ENCODE data around the gene RNASE8. TPM values are rescaled to one million over a fixed set of nuclear protein-coding genes. Genes with fewer than 3 reads are reported as not detected.

The RNASE8 gene
- total RNA-seq, 2 donors from 2014 or later = not detected

DNA sequence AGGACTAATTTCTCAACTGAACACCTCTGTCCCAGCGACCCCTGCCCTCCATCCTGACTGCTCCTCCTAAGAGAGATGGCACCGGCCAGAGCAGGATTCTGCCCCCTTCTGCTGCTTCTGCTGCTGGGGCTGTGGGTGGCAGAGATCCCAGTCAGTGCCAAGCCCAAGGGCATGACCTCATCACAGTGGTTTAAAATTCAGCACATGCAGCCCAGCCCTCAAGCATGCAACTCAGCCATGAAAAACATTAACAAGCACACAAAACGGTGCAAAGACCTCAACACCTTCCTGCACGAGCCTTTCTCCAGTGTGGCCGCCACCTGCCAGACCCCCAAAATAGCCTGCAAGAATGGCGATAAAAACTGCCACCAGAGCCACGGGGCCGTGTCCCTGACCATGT is 14.7 kb upstream of the RNASE8 start:
- Histone ChIP-seq H3K4me3 (no peak overlapping the region), H3K36me3 (no peaks in the 10 kb centered on the region), H3K27me3 (no peaks in the 10 kb centered on the region), H3K9me3 (no peaks in the 10 kb centered on the region), H3K4me1 (peaks cover 0 to 50% of the 10 kb centered on the region in 2 donors), H3K27ac (no peak overlapping the region)
- DNase-seq (ENCODE audit: low spot score) = no peak
- no peak for TF ChIP-seq CTCF (IDR thresholded peaks at IDR 0.05)

DNA sequence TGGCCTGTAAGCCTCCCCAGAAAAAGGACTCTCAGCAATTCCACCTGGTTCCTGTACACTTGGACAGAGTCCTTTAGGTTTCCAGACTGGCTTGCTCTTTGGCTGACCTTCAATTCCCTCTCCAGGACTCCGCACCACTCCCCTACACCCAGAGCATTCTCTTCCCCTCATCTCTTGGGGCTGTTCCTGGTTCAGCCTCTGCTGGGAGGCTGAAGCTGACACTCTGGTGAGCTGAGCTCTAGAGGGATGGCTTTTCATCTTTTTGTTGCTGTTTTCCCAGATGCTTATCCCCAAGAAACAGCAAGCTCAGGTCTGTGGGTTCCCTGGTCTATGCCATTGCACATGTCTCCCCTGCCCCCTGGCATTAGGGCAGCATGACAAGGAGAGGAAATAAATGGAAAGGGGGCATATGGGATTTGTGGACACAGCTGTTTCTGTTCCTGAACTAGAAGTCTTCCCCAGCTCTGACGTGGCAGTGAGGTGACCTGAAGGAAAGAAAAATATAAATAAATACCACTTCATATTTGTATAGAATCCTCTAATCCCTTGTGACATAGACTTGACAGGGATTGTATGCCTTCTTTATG is 14.1 kb upstream of the RNASE8 start:
- DNase-seq (ENCODE audit: low spot score) = no peak
- TF ChIP-seq CTCF (IDR thresholded peaks at IDR 0.05) = no peak
- H3K27ac ChIP-seq = no peak overlapping the region

DNA sequence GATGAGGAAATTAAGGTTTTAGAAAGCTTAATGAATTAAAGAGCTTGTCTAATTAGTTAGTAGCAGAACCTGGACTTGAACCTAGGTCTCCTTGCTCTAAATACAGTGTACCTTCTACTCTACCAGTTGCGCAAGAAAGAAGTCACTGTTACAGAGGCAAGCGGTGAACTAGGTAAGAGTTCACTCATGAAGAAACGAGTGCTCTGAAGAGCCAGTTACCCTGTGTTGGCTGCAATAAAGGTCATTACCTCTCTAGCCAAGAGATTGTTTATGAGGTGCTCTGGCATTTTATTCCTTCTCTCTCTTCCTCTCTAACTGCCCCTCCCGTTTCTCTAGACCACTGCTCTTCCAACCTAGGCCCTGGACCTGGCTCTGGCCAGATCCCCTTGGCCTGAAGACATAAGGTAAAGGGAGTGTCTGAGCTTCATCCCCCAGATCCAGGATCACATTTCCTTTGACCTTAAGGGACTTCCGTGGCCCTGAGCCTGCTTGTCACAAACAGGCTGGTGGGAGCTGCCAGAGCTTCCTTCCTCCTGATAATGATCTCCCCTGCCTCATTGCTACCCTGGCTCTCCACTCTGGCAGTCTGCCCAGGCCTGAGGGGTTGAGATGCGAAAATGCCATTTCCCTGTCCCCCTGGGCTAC is 13.5 kb upstream of the RNASE8 start:
- DNase-seq (ENCODE audit: low spot score) = no peak
- no peak for TF ChIP-seq CTCF (IDR thresholded peaks at IDR 0.05)
- H3K27ac ChIP-seq = no peak overlapping the region
- peaks cover 0 to 47% of the 10 kb centered on the region in 2 donors for H3K4me1 ChIP-seq
- no peaks in the 10 kb centered on the region for H3K27me3 ChIP-seq
- H3K9me3 ChIP-seq = no peaks in the 10 kb centered on the region
- H3K4me3 ChIP-seq = no peak overlapping the region
- H3K36me3 ChIP-seq = no peaks in the 10 kb centered on the region

More for the DNA sequence above, 14.1 kb upstream of the RNASE8 start:
- Histone ChIP-seq H3K9me3 (no peaks in the 10 kb centered on the region), H3K36me3 (no peaks in the 10 kb centered on the region), H3K27me3 (no peaks in the 10 kb centered on the region), H3K4me3 (no peak overlapping the region), H3K4me1 (peaks cover 0 to 50% of the 10 kb centered on the region in 2 donors)

DNA sequence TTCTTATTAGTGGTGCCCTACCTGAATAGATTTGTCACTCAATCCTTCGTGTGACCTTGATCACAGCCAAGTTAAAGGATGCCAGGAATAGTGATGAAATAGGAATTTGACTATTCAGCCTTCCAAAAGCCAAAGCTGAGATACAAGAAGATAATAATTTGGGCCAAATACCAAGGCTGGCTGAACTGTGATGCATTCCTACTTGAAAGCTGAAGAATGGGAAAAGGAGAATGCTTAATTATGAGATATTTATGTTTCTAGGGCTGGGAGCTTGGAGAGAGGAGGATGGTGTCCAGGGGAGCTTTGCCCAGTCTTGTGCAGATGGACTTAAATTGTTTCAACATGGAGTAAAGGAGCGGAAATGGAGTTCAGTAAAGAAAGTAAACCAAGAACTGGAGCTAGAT is 10.2 kb upstream of the RNASE8 start:
- Histone ChIP-seq H3K36me3 (no peaks in the 10 kb centered on the region), H3K27ac (no peak overlapping the region), H3K9me3 (no peaks in the 10 kb centered on the region), H3K4me3 (no peak overlapping the region), H3K4me1 (peaks cover 0 to 34% of the 10 kb centered on the region in 2 donors), H3K27me3 (no peaks in the 10 kb centered on the region)
- DNase-seq (ENCODE audit: low spot score) = no peak
- no peak for TF ChIP-seq CTCF (IDR thresholded peaks at IDR 0.05)

GRCh38 chr14:21048638-21049037 is 9.0 kb upstream of the RNASE8 start:
- peaks cover 0 to 22% of the 10 kb centered on the region in 2 donors for H3K4me1 ChIP-seq
- no peaks in the 10 kb centered on the region for H3K36me3 ChIP-seq

More at GRCh38 chr14:21048638-21049037, 9.0 kb upstream of the RNASE8 start:
- Histone ChIP-seq H3K27ac (no peak overlapping the region), H3K27me3 (no peaks in the 10 kb centered on the region), H3K4me3 (no peak overlapping the region), H3K9me3 (no peaks in the 10 kb centered on the region)
- no peak for TF ChIP-seq CTCF (IDR thresholded peaks at IDR 0.05)
- DNase-seq (ENCODE audit: low spot score) = no peak

Data from right atrium auricular region (tissue), 2 donors.